Gastrocnemius medialis (tissue), 4 donors: Measurements from ENCODE around the gene HACD1.

ENCODE experiments used
- CTCF ChIP-seq, 5 experiments: fragments of 450-650 bp in 3 of 5; fragments of 200-600 bp in 2 of 5; sonication (generic) in 2 of 5; IDR thresholded peaks in 4 of 5; conservative IDR thresholded peaks in 1 of 5; 1 replicate in 4 of 5; 2 replicates in 1 of 5; pipeline ENCODE4 v1.5.1; 2016 to 2019; ENCODE audit warnings: antibody characterized with exemption in 5 of 5, mild to moderate bottlenecking in 3 of 5, moderate library complexity in 3 of 5
- POLR2A ChIP-seq, 2 donors: fragments of 450-650 bp; IDR thresholded peaks; one replicate each; pipeline ENCODE4 v1.6.1; 2017; ENCODE audit warnings: antibody characterized with exemption in 2 of 2, mild to moderate bottlenecking in 2 of 2, moderate library complexity in 2 of 2

DNA sequence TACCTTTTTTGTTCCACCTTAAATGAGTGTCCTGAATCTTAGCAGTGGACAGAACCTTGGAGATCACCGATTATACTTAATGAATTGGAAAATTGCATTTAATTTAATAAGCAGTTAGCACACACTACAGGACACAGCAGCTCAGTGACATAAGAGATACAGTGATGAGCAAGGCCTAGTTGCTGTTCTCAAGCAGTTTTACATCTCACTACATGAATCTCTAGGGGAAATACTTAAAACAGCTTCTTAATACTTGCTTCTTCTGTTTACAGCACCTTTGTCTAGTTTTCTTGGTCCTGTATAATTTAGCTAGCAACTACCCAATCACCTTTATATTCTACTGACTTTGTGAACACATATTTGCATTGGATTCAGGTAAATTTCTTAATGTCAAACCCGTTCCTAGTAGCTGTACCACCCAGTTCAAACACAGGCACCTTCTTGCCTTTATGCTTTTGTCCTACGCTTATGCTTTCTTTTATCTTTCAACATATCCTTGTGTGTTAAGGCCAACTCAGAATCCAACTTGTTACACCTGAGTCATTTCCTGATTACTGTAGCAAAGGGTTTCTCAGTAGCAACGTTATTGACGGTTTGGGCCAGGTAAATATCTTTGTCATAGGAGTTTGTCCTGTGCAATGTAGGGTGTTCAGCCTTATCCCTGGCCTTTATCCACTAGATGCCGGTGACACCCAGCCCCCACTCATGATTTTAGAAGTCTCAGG is 28.6 kb upstream of the HACD1 start:
- no peak for TF ChIP-seq CTCF (IDR thresholded peaks at IDR 0.05 in 4 of 5, conservative IDR thresholded peaks at IDR 0.05 in 1 of 5)
- TF ChIP-seq POLR2A (IDR thresholded peaks at IDR 0.05) = no peak
